GM12878 (cell line): ENCODE results near the gene MEAF6.

ENCODE experiments used
- CHD2 ChIP-seq: IDR thresholded peaks from 2 replicates; pipeline ENCODE4 v1.6.1; 2011; ENCODE audit warnings: low read depth, low read length, improper control_type of control experiment, borderline replicate concordance
- GABPA ChIP-seq: IDR thresholded peaks from 2 replicates; pipeline ENCODE4 v1.6.1; 2014; ENCODE audit warnings: antibody characterized with exemption, low read depth, mild to moderate bottlenecking, inconsistent platforms
- POLR2A ChIP-seq: IDR thresholded peaks from 2 replicates; pipeline ENCODE4 v1.6.1; 2011; ENCODE audit warnings: low read depth, mild to moderate bottlenecking, low read length
- POLR2AphosphoS5 ChIP-seq: IDR thresholded peaks from 2 replicates; pipeline ENCODE4 v1.6.1; 2011; ENCODE audit warnings: mild to moderate bottlenecking, low read length, inconsistent platforms
- RAD51 ChIP-seq: fragments of 450-650 bp; IDR thresholded peaks from 2 replicates; pipeline ENCODE4 v1.6.1; 2016; ENCODE audit warnings: moderate library complexity, mild to moderate bottlenecking, inconsistent platforms
- TCF7 ChIP-seq: IDR thresholded peaks from 2 replicates; pipeline ENCODE4 v1.6.1; 2014; ENCODE audit warnings: antibody characterized with exemption, borderline replicate concordance
- USF2 ChIP-seq: IDR thresholded peaks from 2 replicates; pipeline ENCODE4 v1.6.1; 2011; ENCODE audit warnings: low read depth, low read length, improper control_type of control experiment, borderline replicate concordance
- TF ChIP-seq, protein P1 (sequence below), 3 experiments: IDR thresholded peaks in 2 of 3; conservative IDR thresholded peaks in 1 of 3; 2 replicates each; pipeline ENCODE4 v1.5.1; 2011; ENCODE audit warnings: low read depth in 3 of 3, low read length in 3 of 3, mild to moderate bottlenecking in 3 of 3, control low read depth in 2 of 3, moderate library complexity in 2 of 3, inconsistent platforms in 1 of 3, mixed read lengths in 1 of 3; ENCODE audit not compliant: control insufficient read depth in 2 of 3, insufficient read depth in 1 of 3; ENCODE audit errors: extremely low read depth in 1 of 3

DNA sequence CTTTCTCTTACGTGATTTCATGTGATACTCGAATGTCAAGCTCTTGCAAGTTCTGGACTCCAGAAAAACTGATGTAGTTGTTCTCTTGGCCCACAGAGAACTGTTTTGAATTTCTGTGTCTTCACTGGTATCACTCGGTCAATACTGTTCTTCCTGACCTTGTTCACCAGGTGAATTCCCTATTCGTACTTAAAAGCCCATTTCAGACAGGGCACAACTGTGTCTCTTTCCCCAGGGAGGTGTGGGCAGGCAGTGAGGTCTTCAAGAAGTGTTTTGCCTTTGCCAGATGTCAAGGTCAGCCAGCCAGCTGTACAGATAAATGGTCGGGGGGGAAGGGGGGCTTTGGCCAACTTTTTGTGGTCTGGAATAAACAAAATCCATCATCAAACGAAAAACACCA is 67.7 kb downstream of the MEAF6 start:
- TF ChIP-seq, protein P1, sequence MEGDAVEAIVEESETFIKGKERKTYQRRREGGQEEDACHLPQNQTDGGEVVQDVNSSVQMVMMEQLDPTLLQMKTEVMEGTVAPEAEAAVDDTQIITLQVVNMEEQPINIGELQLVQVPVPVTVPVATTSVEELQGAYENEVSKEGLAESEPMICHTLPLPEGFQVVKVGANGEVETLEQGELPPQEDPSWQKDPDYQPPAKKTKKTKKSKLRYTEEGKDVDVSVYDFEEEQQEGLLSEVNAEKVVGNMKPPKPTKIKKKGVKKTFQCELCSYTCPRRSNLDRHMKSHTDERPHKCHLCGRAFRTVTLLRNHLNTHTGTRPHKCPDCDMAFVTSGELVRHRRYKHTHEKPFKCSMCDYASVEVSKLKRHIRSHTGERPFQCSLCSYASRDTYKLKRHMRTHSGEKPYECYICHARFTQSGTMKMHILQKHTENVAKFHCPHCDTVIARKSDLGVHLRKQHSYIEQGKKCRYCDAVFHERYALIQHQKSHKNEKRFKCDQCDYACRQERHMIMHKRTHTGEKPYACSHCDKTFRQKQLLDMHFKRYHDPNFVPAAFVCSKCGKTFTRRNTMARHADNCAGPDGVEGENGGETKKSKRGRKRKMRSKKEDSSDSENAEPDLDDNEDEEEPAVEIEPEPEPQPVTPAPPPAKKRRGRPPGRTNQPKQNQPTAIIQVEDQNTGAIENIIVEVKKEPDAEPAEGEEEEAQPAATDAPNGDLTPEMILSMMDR (IDR thresholded peaks at IDR 0.05 in 2 of 3, conservative IDR thresholded peaks at IDR 0.05 in 1 of 3; ENCODE audit: control insufficient read depth in 2 of 3, extremely low read depth in 1 of 3, insufficient read depth in 1 of 3, low read depth in 3 of 3, low read length in 3 of 3) = no peak
- no peak for TF ChIP-seq CHD2
- TF ChIP-seq RAD51 = no peak
- TF ChIP-seq GABPA = no peak
- no peak for TF ChIP-seq POLR2A
- no peak for TF ChIP-seq TCF7
- TF ChIP-seq USF2 = no peak
- no peak for TF ChIP-seq POLR2AphosphoS5
